GM19240 (cell line): ENCODE data around the gene CABLES1.

Experiments
- DNase-seq: peaks from one replicate; pipeline ENCODE4 v3.0.0; 2011; ENCODE audit warnings: low spot score; ENCODE audit not compliant: insufficient read length

CABLES1 gene

GRCh38 chr18:23217781-23218180 is 82.5 kb downstream of the CABLES1 start:
- no peak for DNase-seq

GRCh38 chr18:23220355-23220754 is 85.1 kb downstream of the CABLES1 start:
- DNase-seq, result no peak

- no peak for DNase-seq
Observed at GRCh38 chr18:23223641-23224040, 88.4 kb downstream of the CABLES1 start.

DNA sequence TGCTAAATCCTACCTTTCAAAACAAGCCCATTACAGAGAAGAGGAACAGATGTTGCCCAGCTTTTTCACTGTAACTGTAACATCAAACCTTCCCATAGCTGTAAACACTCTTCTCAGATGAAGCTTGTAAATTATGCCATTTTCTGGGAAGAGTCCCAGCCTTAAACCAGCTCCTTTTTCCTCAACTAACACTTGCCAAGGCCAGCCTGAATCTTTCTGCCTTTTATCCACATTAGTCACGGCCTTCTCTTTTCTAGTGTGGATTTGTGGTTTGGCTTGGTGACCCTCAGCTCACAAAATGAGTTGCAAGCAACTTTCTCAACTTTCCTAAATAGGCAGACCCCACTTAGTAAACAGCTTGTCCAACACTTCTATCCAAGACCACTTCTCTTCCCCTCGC is 90.2 kb downstream of the CABLES1 start:
- no peak for DNase-seq

- DNase-seq, result no peak
Observed at GRCh38 chr18:23226391-23226790, 91.1 kb downstream of the CABLES1 start.

GRCh38 chr18:23226930-23227725 is 91.8 kb downstream of the CABLES1 start:
- DNase-seq, result no peak

DNA sequence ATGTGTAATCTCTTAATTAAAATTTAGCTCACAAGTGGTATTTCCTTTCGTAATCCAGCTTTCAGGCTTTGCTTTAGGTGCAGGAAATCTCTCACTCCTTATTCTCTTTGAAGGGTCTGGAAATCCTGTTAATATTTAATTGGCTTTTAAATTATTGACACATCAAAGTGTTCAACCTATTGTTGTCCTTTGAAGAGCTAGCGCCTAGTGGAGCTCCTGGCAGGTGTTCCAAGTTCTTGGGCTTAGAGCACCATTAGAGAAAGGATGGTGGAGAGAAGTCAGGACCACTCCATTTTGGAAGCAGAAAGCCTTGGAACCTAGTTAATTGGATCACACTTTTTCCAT is 92.4 kb downstream of the CABLES1 start:
- DNase-seq, result no peak

GRCh38 chr18:23228102-23229061 is 93.1 kb downstream of the CABLES1 start:
- peak; percentile 25 for DNase-seq

DNA sequence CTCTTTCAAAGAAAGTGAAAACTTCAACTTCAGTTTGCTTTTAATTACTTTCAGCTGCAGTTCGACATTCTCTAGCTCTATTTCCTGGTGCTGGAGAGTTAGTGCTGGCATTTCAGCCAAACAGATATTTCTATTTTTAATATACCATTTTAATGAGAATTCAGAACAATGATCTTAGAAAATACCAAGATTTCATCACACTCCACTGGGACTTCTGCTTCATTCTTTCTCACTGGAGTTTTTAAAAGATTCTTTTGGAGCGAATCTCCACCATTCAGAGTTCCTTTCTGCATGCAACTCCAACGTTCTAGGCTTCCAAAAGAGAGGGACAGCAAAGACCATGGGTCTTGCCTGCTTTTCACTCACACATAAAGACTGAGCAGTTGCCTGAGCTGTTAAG is 94.2 kb downstream of the CABLES1 start:
- DNase-seq, result no peak

DNA sequence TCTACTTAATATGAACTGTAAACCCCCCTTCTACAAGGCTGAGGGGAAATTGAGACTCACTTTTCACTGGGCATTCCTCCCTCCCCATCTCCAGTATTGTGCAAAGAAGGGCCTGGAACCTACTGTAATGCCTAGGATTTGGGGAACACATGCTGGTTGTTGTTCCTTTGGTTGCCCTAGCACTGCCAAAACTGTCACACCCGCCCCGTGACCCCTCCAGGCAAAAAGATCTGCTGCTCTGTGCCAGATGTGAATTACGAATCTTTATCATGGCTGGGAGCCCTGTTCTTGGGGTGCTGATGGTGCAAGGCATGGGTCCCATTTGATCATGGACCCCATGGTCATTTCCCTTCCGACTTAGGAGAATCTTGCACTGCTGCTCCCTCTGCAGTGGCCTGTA is 95.4 kb downstream of the CABLES1 start:
- DNase-seq, result no peak

DNA sequence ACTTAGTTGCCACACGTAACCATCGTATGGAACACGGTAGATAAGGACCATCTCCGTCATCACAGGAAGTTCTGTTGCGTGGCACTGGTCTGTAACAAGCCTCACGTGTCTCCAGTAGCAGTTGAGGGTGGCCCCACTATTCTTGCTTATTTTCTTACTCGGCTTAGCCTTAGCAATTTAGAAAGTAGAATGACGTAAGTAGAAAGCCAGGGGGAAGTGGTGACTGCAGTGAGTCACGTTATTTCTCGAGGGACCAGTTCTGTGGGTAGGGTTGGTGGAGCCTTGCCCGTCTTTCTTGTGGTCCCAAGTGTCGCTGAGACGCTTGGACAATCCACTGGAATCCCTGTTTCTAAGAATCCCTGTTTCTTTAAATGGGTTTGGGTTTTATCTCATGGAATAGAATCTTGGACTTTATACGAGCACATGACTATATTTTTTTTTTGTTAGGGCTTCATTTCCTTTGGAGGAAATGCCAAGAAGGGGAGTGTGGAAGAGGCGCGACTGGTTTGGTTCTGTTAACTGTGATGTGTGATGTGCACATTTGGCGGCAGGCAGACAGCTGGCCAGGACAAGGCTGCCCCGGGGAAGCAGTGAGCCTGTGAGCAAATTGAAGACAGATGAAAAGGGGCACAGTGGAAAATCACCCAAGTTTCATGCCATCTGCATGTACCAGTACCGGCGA is 96.2 kb downstream of the CABLES1 start:
- DNase-seq, result peak; percentile 75

DNA sequence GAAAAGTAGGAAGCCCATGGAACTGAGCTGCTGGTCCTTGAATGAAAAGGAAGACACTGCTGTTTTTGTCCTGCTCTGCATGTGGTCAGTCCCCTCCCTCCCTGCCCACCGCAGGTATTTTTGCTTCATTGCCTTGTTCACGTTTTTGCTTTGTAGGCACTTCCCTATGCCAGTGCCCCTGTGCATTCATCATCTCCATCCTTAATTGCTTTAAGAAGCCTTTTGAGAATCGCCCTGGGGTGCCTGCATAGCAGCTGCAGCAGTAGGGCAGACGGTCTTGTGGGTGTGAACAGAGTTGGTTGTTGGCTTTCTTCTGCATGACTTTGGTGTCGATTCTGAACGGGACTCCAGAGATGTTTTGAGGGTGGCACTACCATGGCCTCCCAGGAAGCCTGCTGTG is 97.0 kb downstream of the CABLES1 start:
- no peak for DNase-seq

- no peak for DNase-seq
Observed at GRCh38 chr18:23234619-23235018, 99.3 kb downstream of the CABLES1 start.

DNA sequence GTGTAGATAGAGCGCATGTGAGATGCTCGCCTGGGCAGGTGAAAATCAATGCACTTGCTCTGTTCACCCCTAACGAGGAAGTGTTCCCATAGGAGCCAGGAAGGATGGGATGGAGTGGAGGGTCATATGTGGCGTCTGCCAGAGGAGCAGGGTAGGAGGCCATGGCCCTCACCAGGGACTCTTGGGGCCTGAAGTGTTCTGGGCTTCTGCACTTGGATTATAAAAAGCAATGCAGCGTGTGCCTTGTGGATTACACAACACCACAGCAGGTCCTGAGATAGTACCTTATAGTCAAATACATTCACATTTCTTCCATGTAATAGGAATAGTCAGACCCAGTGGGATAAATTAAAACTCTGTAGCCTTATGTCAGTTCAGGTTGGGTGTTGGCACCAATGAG is 100.1 kb downstream of the CABLES1 start:
- no peak for DNase-seq

DNA sequence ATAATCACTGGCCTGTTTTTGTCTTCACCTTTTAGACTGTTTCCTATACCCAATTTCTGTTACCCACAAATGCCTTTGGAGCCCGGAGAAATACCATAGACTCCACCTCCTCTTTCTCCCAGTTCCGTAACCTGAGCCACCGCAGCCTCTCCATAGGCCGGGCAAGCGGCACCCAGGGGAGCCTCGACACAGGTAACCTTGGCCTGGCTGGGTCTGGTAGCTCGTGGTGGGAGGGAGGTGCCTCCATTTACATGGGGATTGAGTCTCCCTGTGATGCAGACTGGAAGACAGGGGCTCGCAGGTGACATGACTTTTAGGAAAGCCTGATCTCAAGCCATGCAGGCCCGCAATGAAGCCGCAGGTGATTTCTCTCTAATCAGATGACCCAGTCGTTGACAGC is 100.6 kb downstream of the CABLES1 start:
- no peak for DNase-seq

DNA sequence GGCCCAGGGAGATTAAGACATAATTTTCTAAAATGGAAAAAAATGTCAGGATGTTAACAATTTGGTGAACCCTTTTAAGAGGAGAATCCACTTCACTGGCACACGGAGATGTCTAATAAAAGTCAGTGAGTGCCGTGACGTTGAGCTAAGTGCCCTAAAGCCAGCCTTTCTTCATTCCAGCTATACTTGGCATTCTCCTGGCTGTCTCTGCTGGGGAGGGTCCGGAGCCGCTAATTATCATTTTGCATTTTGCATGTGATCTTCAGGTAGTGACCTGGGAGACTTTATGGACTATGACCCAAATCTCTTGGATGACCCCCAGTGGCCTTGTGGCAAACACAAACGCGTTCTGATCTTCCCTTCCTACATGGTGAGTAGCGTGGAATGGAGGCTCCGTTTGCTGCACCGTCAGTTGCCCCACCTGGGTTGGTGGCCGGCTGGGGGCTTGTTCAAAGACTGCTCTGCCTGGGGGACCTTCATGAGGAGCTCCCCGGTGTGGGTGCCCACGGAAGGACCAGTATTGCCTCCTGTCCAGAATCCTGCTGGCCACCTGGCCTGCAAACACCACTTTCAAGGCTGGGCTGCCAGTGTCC is 101.7 kb downstream of the CABLES1 start:
- no peak for DNase-seq

DNA sequence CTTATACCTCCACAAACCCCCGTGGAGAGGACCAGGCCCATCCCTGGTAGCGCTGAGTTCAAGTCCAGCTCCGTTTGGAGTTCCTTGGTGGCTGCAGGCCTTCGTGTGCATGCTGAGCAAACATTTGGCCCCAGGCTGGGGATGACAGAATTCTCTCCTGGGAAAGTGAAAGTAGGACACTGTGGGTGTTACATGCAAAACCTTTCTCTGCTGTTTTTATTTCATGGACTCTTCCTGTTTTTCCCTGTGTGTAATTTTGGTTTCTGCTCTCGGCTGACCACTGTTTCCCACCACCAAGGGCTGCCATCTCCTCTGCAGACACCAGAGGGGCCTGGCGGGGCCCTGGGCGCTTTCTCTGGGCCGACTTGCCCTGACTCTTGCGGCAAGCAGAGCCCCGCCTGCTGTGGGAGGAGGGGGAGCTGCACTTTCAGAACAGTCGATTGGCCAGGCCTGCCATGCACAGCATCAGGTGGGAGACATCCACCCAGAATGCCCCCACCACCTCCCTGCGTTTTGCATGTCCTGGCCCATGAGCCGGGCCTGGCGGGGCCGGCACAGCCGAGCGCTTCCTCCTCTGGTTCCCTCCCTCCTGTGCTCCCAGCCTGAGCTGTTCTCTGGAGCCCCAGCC is 102.4 kb downstream of the CABLES1 start:
- peak; percentile 47 for DNase-seq

DNA sequence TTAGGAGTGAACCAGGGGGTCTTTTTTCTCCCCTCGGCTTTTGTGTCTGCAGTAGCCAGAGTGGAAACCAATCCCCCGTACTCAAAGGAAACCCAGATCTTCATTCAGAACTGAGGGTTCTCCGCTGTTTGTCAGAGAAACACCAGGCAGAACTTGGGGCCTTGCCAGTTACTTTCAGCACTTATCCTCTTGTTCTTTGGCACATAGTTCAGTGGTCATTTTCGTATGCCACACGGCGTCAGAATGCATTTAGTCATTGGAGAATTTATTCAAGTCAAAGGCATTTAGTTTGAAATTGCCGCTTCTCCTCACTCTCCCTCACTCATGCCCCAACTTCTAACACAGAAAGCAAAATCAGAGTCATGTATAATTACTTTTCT is 102.9 kb downstream of the CABLES1 start:
- DNase-seq, result no peak

DNA sequence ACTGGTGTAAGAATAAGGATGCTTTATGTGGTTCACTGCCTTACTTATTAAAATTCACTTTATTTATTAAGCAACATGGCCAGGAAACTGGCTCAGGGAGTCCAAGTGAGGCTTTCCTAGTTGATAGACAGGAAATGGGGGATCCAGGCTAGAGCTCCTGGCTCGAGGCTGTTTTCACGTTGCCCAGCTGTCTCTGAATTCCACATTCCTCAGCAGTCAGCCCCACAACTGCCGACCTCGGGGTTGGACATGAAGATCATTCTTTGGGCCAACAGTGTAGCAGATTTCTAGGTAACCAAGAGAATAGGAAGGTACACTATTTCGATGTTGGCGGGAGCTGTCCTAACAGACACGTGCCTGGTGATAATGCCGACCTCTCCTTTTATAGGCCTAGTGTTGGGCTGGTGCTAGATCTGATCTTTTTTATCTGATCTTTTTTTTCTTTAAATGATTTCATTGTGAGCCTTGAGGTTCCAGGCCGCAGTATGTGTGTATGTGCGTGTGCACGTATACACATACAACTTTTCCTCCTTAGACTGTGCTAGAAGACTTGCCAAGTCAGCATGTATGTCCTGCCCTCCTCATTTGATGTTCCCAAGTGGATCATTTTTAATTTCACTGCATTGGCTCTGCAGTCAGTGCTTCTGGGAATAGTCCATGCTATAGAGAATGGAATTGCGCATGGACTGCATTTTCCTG is 103.5 kb downstream of the CABLES1 start:
- no peak for DNase-seq

DNA sequence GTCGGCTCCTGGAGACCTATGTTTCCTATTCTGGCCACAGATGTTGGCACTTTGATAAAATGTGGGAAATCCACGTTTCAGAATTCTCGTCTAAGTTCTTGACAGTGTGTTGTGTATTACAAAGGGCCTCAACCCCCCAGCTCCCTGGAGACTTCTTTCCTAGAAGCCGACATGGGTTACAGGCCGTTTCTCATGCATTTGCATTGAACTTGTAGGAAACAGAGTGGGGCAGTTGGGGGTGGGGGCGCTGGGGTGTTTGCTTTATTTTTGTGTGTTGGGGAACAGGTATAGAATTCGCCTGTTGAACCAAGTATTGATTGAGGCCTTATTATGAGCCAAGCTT is 104.0 kb downstream of the CABLES1 start:
- DNase-seq, result no peak
